SK-N-SH (cell line): ENCODE measurements around the gene CLEC17A. TPM values are rescaled to one million over a fixed set of nuclear protein-coding genes. Genes with fewer than 3 reads are reported as not detected.

Experiments
- CTCF ChIA-PET: fragments of 300-600, 350-600 bp; formaldehyde crosslinking; extraction: SDS; loops from one replicate; lab custom pipeline; 2021; lab: Yijun Ruan, JAX
- POLR2A ChIA-PET: fragments of 350-600 bp; sonication (Branson Sonifier 250); formaldehyde crosslinking; extraction: SDS; loops from one replicate; lab custom pipeline; 2020; ENCODE audit warnings: antibody characterized with exemption, inconsistent platforms; lab: Yijun Ruan, JAX
- DNase-seq: peaks from one replicate; pipeline ENCODE4 v3.0.0; 2012
- H2AFZ ChIP-seq: fragments of 200-600 bp; sonication (generic); 2 replicates; pipeline ENCODE4 v1.8.1; 2016; ENCODE audit warnings: antibody characterized with exemption, mild to moderate bottlenecking, low read depth
- H3F3A ChIP-seq: fragments of 200-600 bp; sonication (generic); replicated peaks from 2 replicates; pipeline ENCODE3; 2016; ENCODE audit warnings: antibody characterized with exemption, mild to moderate bottlenecking; ENCODE audit not compliant: insufficient read depth
- H3K27ac ChIP-seq, 2 experiments: fragments of 200-500 bp in 1 of 2; fragments of 200-600 bp in 1 of 2; sonication (Bioruptor generic) in 1 of 2; sonication (generic), shearing (Covaris generic) in 1 of 2; 2 replicates each; pipeline versions ENCODE4 v1.5.1 to v1.6.1; 2014 to 2016; ENCODE audit warnings: low read depth in 2 of 2, inconsistent platforms in 1 of 2, low read length in 1 of 2, mild to moderate bottlenecking in 1 of 2, mixed read lengths in 1 of 2
- H3K27me3 ChIP-seq: fragments of 200-600 bp; sonication (generic), shearing (Covaris generic); 2 replicates; pipeline ENCODE4 v1.6.1; 2016; ENCODE audit warnings: mixed run types; ENCODE audit not compliant: insufficient read depth
- H3K36me3 ChIP-seq, 2 experiments: fragments of 200-500 bp in 1 of 2; fragments of 200-600 bp in 1 of 2; sonication (Bioruptor generic) in 1 of 2; sonication (generic) in 1 of 2; replicated peaks in 1 of 2; 2 replicates each; pipeline versions ENCODE3 to v1.5.1; 2014 to 2016; ENCODE audit warnings: low read length in 1 of 2, mild to moderate bottlenecking in 1 of 2; ENCODE audit not compliant: insufficient read depth in 2 of 2, control insufficient read depth in 1 of 2
- H3K4me1 ChIP-seq, 2 experiments: fragments of 200-500 bp in 1 of 2; fragments of 200-600 bp in 1 of 2; sonication (Bioruptor generic) in 1 of 2; sonication (generic), shearing (Covaris generic) in 1 of 2; 2 replicates each; pipeline versions ENCODE4 v1.5.1 to v1.6.1; 2014 to 2016; ENCODE audit warnings: low read depth in 1 of 2, low read length in 1 of 2, mixed run types in 1 of 2; ENCODE audit not compliant: insufficient read depth in 2 of 2, control insufficient read depth in 1 of 2
- H3K4me2 ChIP-seq: fragments of 200-600 bp; sonication (generic), shearing (Covaris generic); 2 replicates; pipeline ENCODE4 v1.6.1; 2017; ENCODE audit warnings: mixed run types
- H3K4me3 ChIP-seq, 2 experiments: fragments of 200-500 bp in 1 of 2; fragments of 200-600 bp in 1 of 2; sonication (Bioruptor generic) in 1 of 2; sonication (generic), shearing (Covaris generic) in 1 of 2; 2 replicates each; pipeline versions ENCODE4 v1.5.1 to v1.8.1; 2014 to 2016; ENCODE audit warnings: low read depth in 2 of 2, inconsistent platforms in 1 of 2, low read length in 1 of 2, mild to moderate bottlenecking in 1 of 2, mixed read lengths in 1 of 2, moderate library complexity in 1 of 2
- H3K79me2 ChIP-seq: fragments of 200-600 bp; sonication (generic); 2 replicates; pipeline ENCODE4 v1.8.1; 2017; ENCODE audit warnings: mild to moderate bottlenecking; ENCODE audit not compliant: insufficient read depth
- H3K9ac ChIP-seq: fragments of 200-600 bp; sonication (generic); 2 replicates; pipeline ENCODE4 v1.6.1; 2017; ENCODE audit warnings: mixed run types
- H3K9me2 ChIP-seq: fragments of 200-600 bp; sonication (generic); 2 replicates; pipeline ENCODE4 v1.6.1; 2017; ENCODE audit warnings: mixed run types
- H3K9me3 ChIP-seq: fragments of 200-600 bp; sonication (generic); 2 replicates; pipeline ENCODE4 v1.6.1; 2017; ENCODE audit warnings: mixed run types, mild to moderate bottlenecking, moderate library complexity
- H4K20me1 ChIP-seq: fragments of 200-600 bp; sonication (generic); 2 replicates; pipeline ENCODE4 v1.6.1; 2017; ENCODE audit warnings: mild to moderate bottlenecking, mixed run types; ENCODE audit not compliant: insufficient read depth
- CHD2 ChIP-seq: fragments of 150-350 bp; IDR thresholded peaks from 2 replicates; pipeline ENCODE4 v1.6.1; 2018; ENCODE audit warnings: low read length; ENCODE audit not compliant: partially characterized antibody
- EP300 ChIP-seq, 2 experiments: IDR thresholded peaks; 2 replicates each; pipeline versions ENCODE4 v1.4.0 to v1.6.1; 2012; ENCODE audit warnings: borderline replicate concordance in 1 of 2, low read depth in 1 of 2, low read length in 1 of 2
- EZH2phosphoT487 ChIP-seq: fragments of 200-600 bp; sonication (generic); IDR thresholded peaks from 2 replicates; pipeline ENCODE4 v1.6.1; 2017; ENCODE audit warnings: low read depth, mixed run types, mild to moderate bottlenecking, antibody characterized with exemption, moderate library complexity, borderline replicate concordance
- FOXJ3 ChIP-seq: sonication (generic); formaldehyde crosslinking; IDR thresholded peaks from 2 replicates; pipeline ENCODE4 v1.5.1; 2020; ENCODE audit warnings: mild to moderate bottlenecking, missing genetic modification reagents
- GABPA ChIP-seq: IDR thresholded peaks from 2 replicates; pipeline ENCODE4 v1.4.0; 2012; ENCODE audit warnings: low read depth, mild to moderate bottlenecking
- MXI1 ChIP-seq: IDR thresholded peaks from 2 replicates; pipeline ENCODE4 v1.6.1; 2012; ENCODE audit warnings: mild to moderate bottlenecking, low read depth, low read length, improper control_type of control experiment
- NFIC ChIP-seq: IDR thresholded peaks from 2 replicates; pipeline ENCODE4 v1.4.0; 2012; ENCODE audit warnings: borderline replicate concordance
- RAD21 ChIP-seq: IDR thresholded peaks from 2 replicates; pipeline ENCODE4 v1.6.1; 2012; ENCODE audit warnings: mild to moderate bottlenecking, low read length
- RFX5 ChIP-seq: IDR thresholded peaks from 2 replicates; pipeline ENCODE4 v1.6.1; 2012; ENCODE audit warnings: mild to moderate bottlenecking, improper control_type of control experiment, low read length
- SIN3A ChIP-seq: IDR thresholded peaks from 2 replicates; pipeline ENCODE4 v1.6.1; 2012; ENCODE audit warnings: low read depth, mild to moderate bottlenecking, low read length, moderate library complexity, borderline replicate concordance
- TAF1 ChIP-seq: IDR thresholded peaks from 2 replicates; pipeline ENCODE4 v1.6.1; 2012; ENCODE audit warnings: low read depth, mild to moderate bottlenecking, low read length, moderate library complexity, borderline replicate concordance
- WGBS: methylation state at CpG from one replicate; pipeline ENCODE4 v1.1.6; 2017; ENCODE audit warnings: low lambda C conversion rate; 5-methylcytosine and 5-hydroxymethylcytosine counted together
- polyA plus RNA-seq, 3 experiments: library from polyadenylated mRNA; depleted of rRNA; stranded (reverse); fragments of >200 nt; gene quantifications; 2 replicates each; pipeline ENCODE4 v1.2.3, GENCODE V29; 2012
- TF ChIP-seq, protein P1 (sequence below): IDR thresholded peaks from 2 replicates; pipeline ENCODE4; 2012

The CLEC17A gene
- polyA plus RNA-seq, 1 of the 3 experiments (the other 2 are of a cell fraction), result not detected

DNA sequence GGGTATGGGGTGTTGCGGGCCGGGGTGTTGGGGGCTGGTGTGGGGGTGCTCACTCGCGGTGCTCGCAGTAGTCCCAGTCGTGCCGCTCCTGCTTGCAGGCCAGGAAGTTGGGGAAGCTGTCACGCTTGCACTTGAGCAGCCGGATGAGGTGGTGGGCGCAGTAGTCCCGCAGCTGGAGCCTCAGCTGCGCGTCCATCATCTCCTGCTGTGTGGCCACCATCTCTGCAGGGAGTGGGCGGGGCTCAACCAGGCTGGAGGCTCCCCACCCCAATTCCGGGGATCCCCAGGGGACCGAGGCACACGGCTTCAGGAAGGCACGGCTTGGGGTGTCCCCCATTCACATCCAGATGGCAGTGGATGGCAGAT, 16.2 kb upstream of the CLEC17A start:
- POLR2A ChIA-PET, result no interaction called here
- Histone ChIP-seq H3K27me3 (no peaks in the 10 kb centered on the region), H3K4me2 (no peak overlapping the region), H3K4me3 (no peak overlapping the region), H3K9me3 (no peaks in the 10 kb centered on the region), H4K20me1 (no peaks in the 10 kb centered on the region), H3K79me2 (peaks cover 24% of the 10 kb centered on the region)
- 67% methylated on average over 1 of the region's 18 CpGs for WGBS
- TF ChIP-seq FOXJ3 (CRISPR knock-in tag), result no peak
- TF ChIP-seq GABPA, result no peak
- no peak for TF ChIP-seq EZH2phosphoT487
- no peak for TF ChIP-seq TAF1
- no peak for TF ChIP-seq NFIC
- TF ChIP-seq RAD21, result no peak
- TF ChIP-seq RFX5, result no peak
- TF ChIP-seq SIN3A, result no peak
- TF ChIP-seq EP300 (IDR thresholded peaks at IDR 0.05; ENCODE audit: borderline replicate concordance in 1 of 2, low read depth in 1 of 2, low read length in 1 of 2), result no peak
- TF ChIP-seq, protein P1, sequence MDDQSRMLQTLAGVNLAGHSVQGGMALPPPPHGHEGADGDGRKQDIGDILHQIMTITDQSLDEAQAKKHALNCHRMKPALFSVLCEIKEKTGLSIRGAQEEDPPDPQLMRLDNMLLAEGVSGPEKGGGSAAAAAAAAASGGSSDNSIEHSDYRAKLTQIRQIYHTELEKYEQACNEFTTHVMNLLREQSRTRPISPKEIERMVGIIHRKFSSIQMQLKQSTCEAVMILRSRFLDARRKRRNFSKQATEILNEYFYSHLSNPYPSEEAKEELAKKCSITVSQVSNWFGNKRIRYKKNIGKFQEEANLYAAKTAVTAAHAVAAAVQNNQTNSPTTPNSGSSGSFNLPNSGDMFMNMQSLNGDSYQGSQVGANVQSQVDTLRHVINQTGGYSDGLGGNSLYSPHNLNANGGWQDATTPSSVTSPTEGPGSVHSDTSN, result no peak
- TF ChIP-seq CHD2, result no peak
- TF ChIP-seq, all 33 proteins: peak for 0
- H3K9me2 ChIP-seq, result no peaks in the 10 kb centered on the region
- H3K4me1 ChIP-seq, result peaks cover 0 to 8% of the 10 kb centered on the region in 2 experiments; a peak in 2 of 4 replicates
- H2AFZ ChIP-seq, result no peak overlapping the region
- H3K27ac ChIP-seq, result no peak overlapping the region
- no peaks in the 10 kb centered on the region for H3F3A ChIP-seq
- H3K9ac ChIP-seq, result no peak overlapping the region
- CTCF ChIA-PET, result interaction anchor here (2.0 to 7.9 kb wide), 2 partner anchors 10 kb away, joined by 11 to 60 read pairs; no protein-coding TSS in a partner anchor
- H3K36me3 ChIP-seq, result peaks cover 0 to 17% of the 10 kb centered on the region in 2 experiments
- no peak for DNase-seq

DNA sequence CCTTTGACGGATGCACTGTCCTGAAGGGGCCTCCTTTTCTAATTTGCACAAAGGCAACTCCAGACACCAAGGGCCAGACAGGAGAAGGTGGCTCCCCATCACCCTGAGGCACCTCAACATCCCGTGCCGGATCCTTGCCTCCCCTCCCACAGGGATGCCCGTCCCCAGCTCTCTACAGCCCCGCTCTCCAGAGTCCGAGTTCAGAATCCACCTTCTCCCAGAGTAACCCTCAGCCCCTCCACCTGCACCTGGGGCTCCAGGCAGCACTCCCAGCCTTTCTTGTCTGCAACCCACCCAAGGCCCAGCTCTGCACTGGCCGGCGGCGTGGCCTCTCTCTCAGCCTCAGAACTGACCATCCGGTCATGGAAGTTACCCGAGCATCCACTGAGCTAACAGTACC, 15.8 kb upstream of the CLEC17A start:
- no peak for TF ChIP-seq MXI1
- TF ChIP-seq, all 33 proteins: peak for 0
- H3F3A ChIP-seq, result no peaks in the 10 kb centered on the region
- no peak overlapping the region for H3K4me2 ChIP-seq
- no peak overlapping the region for H3K27ac ChIP-seq
- H3K27me3 ChIP-seq, result no peaks in the 10 kb centered on the region
- peaks cover 26% of the 10 kb centered on the region for H3K79me2 ChIP-seq
- peaks cover 0 to 17% of the 10 kb centered on the region in 2 experiments for H3K36me3 ChIP-seq
- POLR2A ChIA-PET, result no interaction called here
- no peak overlapping the region for H3K9ac ChIP-seq
- H3K4me1 ChIP-seq, result peaks cover 0 to 8% of the 10 kb centered on the region in 2 experiments; a peak in 2 of 4 replicates
- WGBS, result 91% methylated on average over 8 of the region's 11 CpGs
- H3K9me3 ChIP-seq, result no peaks in the 10 kb centered on the region
- no peak overlapping the region for H2AFZ ChIP-seq
- H3K9me2 ChIP-seq, result no peaks in the 10 kb centered on the region
- H3K4me3 ChIP-seq, result no peak overlapping the region
- H4K20me1 ChIP-seq, result no peaks in the 10 kb centered on the region
- DNase-seq, result no peak
- CTCF ChIA-PET, result interaction anchor here (7.9 kb wide), 1 partner anchor 11 kb away, joined by 60 read pairs; no protein-coding TSS in a partner anchor
